ENCODE measurements around the gene SERPINA1. TPM values are rescaled to one million over a fixed set of nuclear protein-coding genes. Genes with fewer than 3 reads are reported as not detected.
"Not testable (repeated sequence)": the region's sequence is repeated elsewhere in the genome, so short reads cannot be mapped to it uniquely, and the experiment has no call there.

SERPINA1 gene
- 100 to 1,000 TPM in 2 of 4 donors, 10 to 100 TPM in 2; 70.7 to 106 (median 98.4) TPM for polyA plus RNA-seq (ENCODE audit: insufficient read length in 4 of 4)

GRCh38 chr14:94388384-94389103 is at the start of gene SERPINA1:
SERPINA1 (minus strand) TSS chr14:94388602; CDS start chr14:94383237, 5,365 bp downstream.
- DNase-seq (ENCODE audit: low read depth in 4 of 4, low spot score in 3 of 4): no peak

DNA sequence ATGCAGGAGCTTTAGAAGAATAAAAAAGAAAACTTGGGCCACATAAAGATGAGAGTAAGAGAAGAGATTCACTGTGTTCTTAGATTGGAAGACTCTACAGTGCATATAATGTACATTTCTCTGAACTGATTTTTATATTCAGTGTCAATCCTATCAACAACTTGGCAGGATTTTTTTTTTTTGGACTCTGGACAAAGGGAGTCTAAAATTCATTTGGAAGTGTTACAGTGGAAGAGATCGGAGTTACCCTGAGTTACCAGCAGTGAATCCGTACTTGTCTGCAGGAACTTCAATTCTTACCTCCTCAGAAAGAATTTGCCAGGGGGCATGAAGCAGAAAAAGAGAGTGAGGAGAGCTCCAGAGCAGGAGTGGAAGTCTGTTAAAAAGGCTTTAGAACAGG is 40.2 kb upstream of the SERPINA1 start:
- DNase-seq (ENCODE audit: low read depth in 4 of 4, low spot score in 3 of 4): no peak

DNA sequence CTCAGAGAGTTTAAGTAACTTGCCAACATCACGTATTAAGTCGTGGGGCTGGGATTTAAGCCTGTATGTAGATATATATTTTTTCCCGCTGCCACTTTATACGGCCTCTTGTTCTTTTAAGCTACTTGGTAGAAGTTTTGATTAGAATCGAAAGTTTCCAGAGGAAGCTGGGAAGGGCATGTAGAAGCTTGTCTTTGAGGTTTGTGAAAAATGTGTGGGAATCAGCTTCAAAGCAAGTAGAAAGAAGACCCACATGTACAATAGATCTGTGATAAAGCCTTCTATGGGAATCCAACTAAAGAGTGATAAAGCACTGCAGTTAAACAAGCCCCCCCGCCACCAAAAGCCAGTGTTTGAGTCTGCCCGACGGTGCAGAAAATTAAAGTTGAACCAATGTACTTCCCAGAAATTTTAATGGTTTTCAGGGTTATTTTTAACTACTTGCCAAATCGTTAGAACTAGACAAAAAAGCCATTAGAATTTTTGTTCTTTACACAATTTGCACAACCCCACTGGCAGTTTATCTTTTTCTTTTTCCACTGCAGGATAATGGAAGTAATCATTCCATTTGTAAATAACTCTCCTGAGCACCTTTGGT is 38.7 kb upstream of the SERPINA1 start:
- no peak for DNase-seq (ENCODE audit: low read depth in 4 of 4, low spot score in 3 of 4)

- DNase-seq (ENCODE audit: low read depth in 4 of 4, low spot score in 3 of 4): no peak
These were observed 38.1 kb upstream of the SERPINA1 start for GRCh38 chr14:94426526-94426925.

GRCh38 chr14:94424371-94424770 is 36.0 kb upstream of the SERPINA1 start:
- DNase-seq (ENCODE audit: low read depth in 4 of 4, low spot score in 3 of 4): no peak

GRCh38 chr14:94423453-94424056 is 35.2 kb upstream of the SERPINA1 start:
- peak; percentile 47 to 67 (median 56) for DNase-seq (ENCODE audit: low read depth in 4 of 4, low spot score in 3 of 4)

GRCh38 chr14:94421316-94421715 is 32.9 kb upstream of the SERPINA1 start:
- no peak for DNase-seq (ENCODE audit: low read depth in 4 of 4, low spot score in 3 of 4)

DNA sequence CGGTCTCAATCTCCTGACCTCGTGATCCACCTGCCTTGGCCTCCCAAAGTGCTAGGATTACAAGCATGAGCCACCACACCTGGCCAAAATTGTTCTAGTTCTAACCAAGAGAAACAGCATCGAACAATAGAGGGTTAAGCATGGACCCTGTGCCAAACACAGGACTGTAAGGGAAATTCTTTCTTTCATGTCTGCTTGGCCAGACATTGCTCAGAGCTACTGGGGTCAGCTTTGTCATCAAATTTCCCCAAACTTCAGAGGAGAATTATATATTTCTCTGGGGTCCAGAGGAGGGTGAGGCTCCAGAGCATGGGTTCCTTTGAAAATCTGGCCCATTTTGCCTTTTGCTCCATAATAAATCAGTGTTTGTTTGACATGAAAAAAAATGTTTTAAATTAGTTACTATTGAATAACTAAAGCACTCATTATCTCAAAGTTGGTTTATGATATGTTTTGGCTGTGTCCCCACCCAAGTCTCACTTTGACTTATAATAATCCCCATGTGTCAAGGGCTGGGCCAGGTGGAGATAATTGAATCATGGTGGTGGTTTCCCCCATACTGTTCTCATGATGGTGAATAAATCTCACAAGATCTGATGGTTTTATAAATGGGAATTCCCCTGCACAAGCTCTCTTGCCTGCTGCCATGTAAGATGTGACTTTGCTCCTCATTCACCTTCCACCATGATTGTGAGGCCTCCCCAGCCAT is 29.2 kb upstream of the SERPINA1 start:
- DNase-seq (ENCODE audit: low read depth in 4 of 4, low spot score in 3 of 4): not testable (repeated sequence)

DNA sequence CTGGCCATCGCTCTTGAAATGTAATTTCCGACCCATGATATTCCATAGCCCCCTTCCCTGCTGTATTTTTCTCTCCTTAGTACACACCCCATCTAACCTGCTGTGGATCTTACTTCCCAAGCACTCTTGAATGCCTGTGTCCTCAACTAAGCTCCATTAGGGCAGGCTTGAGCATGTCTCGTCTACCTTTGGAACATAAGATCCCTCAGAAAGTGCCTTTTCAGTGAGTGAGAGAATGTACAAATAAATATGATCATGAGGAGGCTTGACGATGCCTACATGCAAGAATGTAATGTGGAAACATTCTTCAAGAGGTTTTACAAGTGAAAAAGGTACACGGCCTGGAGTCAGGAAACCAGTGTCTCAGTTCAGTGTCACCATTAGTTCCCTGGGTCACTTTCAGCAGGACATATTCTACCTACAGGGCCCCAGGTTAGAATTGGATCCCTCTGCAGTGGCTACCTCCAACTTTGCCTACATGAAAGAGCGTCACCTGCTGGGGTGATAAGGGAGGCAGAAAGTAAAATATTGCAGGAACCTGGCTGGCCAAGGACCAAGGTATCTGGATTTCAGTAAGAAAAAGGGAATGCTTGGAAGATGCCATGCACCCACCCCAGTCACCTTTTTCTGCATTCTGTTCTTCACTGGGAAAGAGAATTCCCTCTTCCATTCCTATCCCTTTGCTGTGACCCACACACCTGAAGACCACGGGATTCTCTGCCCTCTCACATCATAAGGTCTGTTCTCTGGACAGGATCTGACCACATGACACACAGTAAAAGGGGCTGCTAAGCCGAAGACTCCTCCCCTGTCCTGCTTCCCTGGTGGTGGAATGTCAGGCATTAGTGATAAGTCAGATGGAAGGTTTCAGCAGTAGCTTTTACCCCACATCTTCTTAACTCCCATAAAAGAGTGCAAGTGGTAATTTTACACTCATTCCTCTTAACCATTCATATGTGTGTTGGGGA is 24.6 kb upstream of the SERPINA1 start:
- no peak for DNase-seq (ENCODE audit: low read depth in 4 of 4, low spot score in 3 of 4)

- no peak for DNase-seq (ENCODE audit: low read depth in 4 of 4, low spot score in 3 of 4)
These were observed 23.2 kb upstream of the SERPINA1 start for GRCh38 chr14:94411638-94412037.

DNA sequence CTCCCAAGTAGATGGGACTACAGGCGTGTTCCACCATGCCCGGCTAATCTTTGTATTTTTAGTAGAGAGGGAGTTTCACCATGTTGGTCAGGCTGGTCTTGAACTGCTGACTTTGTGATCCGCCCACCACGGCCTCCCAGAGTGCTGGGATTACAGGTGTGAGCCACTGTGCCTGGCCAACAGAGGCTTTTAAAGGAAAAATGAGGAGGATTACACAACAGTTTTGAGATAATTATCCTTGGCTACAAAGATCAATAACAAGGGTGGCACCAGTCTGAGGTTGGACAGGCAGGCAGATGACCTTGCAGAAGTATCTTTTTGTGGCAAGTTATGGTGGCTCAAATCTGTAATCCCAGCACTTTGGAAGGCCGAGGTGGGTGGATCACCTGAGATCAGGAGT is 21.0 kb upstream of the SERPINA1 start:
- not testable (repeated sequence) for DNase-seq (ENCODE audit: low read depth in 4 of 4, low spot score in 3 of 4)

GRCh38 chr14:94408546-94409095 is 20.2 kb upstream of the SERPINA1 start:
- no peak for DNase-seq (ENCODE audit: low read depth in 4 of 4, low spot score in 3 of 4)

DNA sequence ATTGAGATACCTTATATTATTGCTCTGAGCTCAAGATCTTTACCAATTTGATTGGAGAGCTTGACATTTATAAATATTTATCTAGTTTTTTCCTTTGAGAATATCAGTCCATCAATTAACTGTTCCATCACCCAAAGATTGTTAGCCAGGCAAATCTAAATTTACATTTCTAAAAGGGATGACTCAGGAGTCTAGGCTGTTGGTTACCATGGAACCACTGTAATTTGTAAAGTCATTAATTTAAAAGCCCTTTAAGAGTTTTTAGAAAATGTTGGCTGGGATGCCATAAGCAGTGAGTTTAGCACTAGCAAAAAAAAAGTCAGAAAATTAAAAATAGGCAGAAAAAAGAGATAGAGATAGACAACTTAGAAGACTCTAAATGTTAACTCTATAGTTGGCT is 19.5 kb upstream of the SERPINA1 start:
- no peak for DNase-seq (ENCODE audit: low read depth in 4 of 4, low spot score in 3 of 4)

GRCh38 chr14:94406910-94407309 is 18.5 kb upstream of the SERPINA1 start:
- no peak for DNase-seq (ENCODE audit: low read depth in 4 of 4, low spot score in 3 of 4)

- no peak for DNase-seq (ENCODE audit: low read depth in 4 of 4, low spot score in 3 of 4)
These were observed 17.1 kb upstream of the SERPINA1 start for GRCh38 chr14:94405486-94405885.

DNA sequence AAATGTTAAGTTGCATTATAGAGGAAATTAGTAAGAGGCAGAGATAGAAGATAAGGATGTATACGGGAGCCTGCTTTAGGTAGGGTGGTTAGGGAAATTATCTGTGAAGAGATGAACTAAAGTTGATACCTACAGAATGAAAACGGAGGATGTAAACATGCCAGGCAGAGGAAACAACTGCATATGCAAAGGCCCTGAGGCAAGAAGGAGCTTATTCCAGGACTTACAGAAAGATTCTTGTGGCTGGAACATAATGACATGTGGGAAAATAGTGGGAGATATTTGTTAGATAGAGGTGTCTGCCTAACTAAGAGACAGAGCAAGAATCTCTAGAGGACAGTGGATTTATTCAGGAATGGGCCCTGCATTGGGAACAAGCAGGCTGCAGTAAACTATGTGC is 16.2 kb upstream of the SERPINA1 start:
- no peak for DNase-seq (ENCODE audit: low read depth in 4 of 4, low spot score in 3 of 4)

GRCh38 chr14:94403312-94403932 is 15.0 kb upstream of the SERPINA1 start:
- DNase-seq (ENCODE audit: low read depth in 4 of 4, low spot score in 3 of 4): no peak

DNA sequence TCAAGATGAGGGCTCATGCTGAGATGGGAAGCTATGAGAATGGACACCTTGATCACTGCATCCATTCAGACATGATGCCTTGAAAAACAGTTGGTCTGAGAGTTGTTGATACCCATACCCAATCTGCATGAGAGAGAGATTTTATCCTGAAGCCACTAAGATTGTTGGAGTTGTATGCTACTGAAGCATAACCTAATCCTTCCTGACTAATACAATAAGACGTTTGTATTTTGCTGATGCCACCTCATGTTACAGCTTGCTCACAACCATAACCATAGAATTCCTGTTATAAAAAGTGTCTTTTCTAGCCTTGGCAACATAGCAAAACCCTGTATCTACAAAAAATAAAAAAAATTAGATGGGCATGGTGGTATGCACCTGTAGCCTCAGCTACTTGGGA is 12.7 kb upstream of the SERPINA1 start:
- DNase-seq (ENCODE audit: low read depth in 4 of 4, low spot score in 3 of 4): no peak

DNA sequence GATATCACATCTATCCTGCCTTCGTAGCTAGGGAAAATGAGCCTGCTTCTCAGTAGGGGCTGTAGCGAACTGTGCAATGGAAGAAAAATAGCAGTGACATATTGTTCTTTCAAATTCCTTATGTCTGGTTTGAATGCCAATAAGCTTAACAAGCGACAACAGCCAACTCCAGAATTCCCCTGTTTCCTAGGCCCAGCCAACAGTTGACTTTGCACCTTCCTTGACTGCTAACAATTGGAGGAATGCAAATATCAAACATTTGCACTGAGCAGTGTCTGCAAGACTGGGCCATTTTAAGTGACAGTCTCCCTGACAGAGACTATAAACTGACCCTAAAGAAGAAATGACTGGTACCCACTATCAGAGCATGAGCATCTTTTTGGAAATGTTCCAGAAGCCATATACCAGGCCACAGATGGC is 12.0 kb upstream of the SERPINA1 start:
- no peak for DNase-seq (ENCODE audit: low read depth in 4 of 4, low spot score in 3 of 4)
